Stimulated activated CD4-positive, alpha-beta T cell treated with anti-CD3 and anti-CD28 coated beads, Interleukin-4, amount 100 ng/mL, for 24 hours (primary cell): ENCODE data around the gene EVI5.
A peak's percentile ranks its signal among the peaks of the same experiment; 100 is the strongest.
"Not testable (repeated sequence)": the region's sequence is repeated elsewhere in the genome, so short reads cannot be mapped to it uniquely, and the experiment has no call there.

Experiments used
- DNase-seq: peaks from one replicate; pipeline ENCODE4 v3.0.0-alpha.2; 2020

The EVI5 gene

DNA sequence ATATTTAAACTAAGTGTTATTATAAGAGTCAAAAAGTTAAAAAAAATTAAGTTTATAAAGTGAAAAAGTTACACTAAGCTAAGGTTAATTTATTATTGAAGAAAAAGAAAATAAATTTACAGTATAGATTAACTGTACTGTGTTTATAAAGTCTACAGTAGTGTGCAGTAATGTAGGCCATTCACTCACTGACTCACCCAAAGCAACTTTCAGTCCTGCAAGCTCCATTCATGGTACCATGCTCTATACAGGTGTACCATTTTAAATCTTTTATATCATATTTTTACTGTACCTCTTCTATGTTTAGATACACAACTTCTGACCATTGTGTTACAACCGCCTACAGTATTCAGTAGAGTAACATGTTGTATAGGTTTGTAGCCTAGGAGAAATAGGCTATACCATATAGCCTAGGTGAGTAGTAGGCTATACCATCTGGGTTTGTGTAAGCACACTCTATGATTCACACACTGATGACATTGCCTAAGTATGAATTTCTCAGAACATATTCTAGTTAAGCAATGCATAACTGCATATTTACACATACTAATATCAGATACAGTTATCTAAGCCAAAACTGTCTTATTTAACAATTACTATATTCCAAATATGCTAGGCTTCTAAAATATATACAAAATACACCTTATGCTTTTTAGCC is 217.6 kb downstream of the EVI5 start:
- no peak for DNase-seq

DNA sequence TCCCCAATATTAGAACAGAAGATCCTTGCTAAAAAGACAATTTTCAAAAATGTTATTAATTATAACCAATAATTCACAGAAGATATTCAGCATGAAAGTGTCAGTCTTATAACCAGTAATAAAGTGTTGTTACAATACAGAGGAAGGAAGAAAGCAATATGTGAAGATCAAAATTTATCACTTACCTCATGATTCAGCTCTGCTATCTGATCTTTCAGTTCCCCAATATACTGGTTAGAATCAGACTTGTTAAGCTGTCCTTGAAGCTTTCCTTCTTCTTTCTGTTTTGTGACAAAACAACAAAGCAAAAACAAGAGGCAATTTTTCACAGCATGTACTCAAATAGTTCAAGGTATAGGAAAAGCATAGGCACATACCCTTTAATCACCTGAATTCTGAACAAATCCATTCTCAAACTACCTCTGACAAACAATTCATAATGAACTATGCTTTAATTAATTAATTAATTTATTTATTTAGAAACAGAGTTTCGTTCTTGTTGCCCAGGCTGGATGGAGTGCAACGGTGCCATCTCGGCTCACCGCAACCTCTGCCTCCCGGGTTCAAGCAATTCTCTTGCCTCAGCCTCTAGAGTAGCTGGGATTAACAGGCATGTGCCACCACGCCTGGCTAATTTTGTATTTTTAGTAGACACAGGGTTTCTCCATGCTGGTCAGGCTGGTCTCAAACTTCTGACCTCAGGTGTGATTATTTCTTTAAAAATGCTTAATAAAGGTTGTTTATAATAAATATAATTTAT is 221.3 kb downstream of the EVI5 start:
- DNase-seq: no peak

DNA sequence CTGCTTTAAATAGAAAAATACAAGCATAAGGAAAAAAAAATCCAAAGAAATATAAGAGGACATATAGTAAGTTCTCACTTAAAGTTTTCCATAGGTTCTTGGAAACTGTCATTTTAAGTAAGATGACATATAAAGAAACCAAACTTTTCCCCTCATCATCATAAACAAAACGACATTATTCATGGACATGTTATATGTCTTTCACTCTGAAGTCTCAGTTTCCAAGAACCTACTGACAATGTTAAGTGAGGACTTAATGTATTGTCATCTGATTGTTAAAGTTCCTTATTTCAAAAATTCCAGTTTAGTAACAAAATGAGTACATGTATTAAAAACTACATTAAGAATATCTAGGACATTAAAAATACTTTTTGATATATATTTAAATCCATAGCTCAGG is 228.6 kb downstream of the EVI5 start:
- DNase-seq: no peak

DNA sequence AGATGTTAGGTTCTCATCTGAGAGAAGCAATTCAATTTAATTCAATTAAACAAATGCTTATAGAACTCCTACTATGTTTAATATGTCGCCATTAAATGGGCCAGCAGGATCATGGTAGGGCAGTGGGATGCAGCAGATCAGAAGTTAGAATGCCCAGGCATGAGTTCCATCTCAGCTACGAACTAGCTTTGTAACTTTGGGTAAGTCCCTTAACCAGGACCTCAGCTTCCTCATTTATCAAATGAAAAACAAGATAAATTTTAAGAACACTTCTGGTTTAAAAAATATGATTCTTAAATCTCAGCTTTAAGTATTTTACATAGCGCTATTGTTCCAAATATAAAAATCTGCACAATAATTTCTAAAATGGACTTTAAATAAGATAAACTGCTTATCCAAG is 230.7 kb downstream of the EVI5 start:
- no peak for DNase-seq

DNA sequence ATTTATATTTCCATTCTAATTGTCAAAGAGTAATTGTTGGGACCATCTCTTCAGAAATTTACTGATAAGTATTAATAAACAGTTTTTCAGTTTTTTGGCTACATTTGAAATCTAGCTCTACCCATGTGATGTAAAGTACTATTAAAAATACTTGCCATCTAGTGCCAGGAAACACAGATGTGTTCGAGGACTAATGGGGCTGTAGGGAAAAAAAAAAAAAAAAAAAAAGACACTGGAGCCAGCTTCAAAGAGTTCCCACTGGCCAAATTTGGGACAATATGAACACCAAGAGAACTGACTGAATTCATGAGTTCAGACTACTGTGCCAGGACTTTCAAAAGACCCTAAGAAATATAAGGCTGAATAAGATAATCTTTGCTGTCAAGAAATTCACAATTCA is 233.0 kb downstream of the EVI5 start:
- DNase-seq: no peak

DNA sequence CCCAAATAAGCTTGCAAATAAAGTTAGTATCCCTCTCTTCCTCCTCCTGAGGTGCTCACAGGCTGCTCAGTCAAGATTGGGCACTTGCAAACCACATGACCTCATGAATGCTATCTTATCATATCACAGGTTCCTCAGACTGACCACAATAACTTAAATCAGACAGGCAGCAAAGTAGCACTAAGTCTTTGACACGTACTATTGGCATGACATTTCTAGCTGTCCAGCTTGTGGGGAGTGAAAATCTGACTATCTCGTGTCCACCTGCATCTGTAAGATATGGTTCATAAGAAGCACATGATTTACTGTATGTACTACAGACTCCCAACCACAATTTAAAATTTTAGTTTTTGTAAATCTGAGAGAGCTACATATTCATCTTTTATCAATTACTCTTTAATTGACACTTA is 240.1 kb downstream of the EVI5 start:
- DNase-seq: no peak

DNA sequence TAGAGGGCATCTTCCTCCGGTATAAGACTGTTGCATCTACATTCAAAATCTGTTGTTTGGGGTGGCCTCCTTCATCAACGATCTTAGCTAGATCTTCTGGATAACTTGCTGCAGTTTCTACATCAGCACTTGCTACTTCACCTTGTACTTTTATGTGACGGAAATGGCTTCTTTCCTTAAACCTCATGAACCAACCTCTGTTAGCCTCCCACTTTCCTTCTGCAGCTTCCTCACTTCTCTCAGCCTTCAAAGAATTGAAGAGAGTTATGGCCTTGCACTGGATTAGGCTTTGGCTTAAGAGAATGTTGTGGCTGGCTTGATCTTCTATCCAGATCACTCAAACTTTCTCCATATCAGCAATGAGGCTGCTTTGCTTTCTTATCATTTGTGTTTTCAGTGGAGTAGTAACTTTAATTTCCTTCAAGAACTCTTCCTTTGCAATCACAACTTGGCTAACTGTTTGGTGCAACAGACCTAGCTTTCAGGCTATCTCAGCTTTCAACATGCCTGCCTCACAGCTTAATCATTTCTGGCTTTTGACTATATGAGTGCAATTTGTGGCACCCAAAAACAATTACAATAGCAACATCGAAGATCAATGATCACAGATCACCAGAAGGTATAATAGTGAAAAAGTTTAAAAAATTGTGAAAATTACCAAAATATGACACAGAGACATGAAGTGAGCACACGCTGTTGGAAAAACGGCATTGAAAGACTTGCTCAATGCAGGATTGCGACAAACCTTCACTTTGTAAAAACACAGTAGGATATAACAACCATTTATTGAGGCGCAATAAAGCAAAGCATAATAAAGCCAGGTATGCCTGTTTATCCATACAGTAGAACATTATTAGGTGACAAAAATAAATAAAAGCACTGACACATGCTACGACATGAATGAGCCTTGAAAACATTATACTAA is 241.5 kb downstream of the EVI5 start:
- DNase-seq: no peak

DNA sequence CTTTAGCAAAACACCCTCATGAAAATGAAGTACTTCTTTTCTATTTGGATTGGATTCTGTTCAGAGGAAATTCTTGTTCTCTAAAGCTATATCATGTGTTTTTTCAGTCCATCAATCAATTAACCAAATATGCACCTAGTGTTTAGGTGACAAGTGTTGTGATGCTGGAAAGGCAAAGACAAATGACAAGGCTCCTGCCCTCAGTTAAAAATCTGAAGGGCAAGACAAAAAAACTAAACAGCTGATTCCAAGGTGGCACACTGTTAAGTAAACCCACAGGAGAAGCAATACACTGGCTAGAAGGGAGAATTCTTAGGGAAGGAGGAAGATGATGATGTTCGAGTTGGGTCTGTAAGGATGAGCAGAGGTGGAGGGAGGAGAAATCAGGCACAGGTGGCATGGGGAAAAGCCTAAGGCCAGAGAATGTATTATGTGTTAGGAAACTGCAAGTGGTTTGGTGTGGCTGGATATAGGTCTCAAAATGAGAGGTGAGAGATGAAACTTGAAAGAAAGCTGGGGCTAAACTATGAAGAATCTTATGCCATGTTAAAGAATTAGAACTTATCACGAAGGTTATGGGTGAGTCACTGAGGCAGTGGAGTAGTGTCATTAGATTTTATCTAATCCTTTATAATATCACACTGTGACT is 246.4 kb downstream of the EVI5 start:
- DNase-seq: peak; percentile 56

DNA sequence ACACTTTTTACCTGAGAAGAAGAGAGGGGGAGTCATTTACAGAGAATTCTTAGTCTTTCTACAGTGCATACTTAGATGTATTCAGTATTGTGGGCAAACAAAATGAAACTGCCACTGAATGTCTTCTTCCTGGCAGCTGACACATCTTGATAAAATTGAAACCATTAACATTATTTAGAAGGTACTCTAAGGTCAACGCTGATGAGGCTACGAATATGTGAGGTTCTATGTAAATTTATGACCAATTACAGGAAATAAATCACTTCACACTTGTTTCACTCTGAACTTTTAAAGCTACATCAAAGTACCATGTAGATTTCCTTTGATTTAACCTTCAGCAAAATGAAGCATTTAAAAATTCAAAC is 246.9 kb downstream of the EVI5 start:
- DNase-seq: peak; percentile 39

DNA sequence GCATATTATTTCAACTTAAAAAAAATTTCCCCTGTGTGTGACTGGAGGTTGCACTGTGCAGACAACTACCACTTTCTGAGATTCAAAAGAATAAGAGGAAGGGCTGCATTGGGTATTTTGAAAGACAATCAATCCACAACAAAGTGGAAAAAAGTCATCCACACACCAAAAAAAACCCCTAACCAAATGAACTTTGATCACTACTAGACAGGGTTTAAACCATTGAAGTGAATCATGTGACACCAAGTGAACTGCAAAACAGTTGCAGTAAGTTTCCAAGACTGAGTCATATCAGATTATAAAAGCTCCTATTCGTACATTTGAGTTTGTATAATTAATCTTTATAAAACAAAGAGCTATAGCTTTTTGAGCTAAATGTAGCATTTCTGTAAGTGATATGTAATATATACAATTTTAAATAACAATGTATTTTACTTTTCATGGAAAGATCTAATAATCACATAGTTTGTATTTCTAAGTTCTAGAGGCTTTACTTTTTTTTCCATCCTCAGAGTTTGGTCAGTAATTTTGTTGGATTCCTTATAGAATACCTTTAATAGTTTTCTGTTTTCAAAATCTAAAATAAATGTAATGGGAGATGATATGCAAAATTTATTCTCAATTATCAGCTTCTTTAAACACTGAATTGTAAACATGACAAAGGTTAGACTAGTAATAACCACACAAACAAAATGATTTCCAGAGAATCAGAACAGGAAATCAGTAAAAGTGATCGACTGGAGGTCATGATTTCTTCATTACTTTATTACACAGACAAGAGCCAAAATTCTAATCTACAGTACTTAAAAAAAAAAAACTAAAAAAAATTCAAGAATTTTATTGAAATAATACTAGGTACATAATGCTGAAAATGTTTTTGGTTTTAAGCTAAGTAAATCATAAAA is 247.7 kb downstream of the EVI5 start:
- DNase-seq: peak; percentile 41

DNA sequence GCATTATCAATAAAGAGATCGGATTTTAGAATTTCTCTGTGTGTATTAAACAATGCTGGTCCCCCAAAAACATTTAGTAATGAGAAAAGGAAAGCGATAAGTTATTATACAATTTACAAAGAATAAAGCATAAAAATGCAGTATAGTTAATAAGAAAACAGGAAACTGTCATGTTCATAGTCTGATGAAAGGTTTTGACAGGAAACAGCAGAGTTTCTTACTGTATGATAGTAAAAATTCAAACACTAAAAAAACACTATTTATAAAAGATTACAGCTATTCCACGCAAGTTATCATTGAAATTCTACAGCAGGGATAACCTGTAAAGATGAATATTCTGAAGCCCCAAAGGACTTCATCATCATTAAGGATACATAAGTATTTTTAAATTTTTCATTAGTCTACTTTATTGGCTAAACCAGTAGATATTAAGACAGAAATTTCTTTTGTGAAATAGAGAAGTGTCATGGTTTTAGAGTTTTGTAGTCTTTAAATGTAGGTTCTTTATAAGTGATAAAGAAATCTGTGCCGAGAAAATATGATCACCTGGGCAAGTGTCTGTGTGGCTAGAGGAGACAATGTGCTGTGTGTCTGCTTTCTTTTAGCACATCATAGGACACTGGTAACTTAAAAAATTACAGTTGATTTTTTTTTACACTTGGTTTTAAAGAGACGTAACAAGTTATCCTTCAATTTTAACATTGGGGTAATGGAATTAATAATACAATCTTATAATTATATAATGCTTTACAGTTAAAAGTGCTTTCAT is 248.5 kb downstream of the EVI5 start:
- DNase-seq: no peak

DNA sequence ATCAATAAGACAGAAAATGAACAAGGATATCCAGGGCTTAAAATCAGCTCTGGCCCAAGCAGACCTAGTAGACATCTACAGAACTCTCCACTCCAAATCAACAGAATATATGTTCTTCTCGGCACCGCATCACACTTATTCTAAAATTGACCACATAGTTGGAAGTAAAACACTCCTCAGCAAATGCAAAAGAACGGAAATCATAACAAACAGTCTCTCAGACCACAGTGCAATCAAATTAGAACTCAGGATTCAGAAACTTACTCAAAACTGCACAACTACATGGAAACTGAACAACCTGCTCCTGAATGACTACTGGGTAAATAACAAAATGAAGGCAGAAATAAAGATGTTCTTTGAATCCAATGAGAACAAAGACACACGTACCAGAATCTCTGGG is 252.5 kb downstream of the EVI5 start:
- not testable (repeated sequence) for DNase-seq

DNA sequence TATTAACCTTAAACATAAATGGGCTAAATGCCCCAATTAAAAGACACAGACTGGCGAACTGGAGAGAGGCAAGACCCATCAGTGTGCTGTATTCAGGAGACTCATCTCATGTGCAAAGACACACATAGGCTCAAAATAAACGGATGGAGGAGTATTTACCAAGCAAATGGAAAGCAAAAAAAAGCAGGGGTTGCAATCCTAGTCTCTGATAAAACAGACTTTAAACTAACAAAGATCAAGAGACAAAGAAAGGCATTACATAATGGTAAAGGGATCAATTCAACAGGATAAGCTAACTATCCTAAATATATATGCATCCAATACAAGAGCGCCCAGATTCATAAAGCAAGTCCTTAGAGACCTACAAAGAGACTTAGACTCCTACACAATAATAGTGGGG is 253.0 kb downstream of the EVI5 start:
- not testable (repeated sequence) for DNase-seq

DNA sequence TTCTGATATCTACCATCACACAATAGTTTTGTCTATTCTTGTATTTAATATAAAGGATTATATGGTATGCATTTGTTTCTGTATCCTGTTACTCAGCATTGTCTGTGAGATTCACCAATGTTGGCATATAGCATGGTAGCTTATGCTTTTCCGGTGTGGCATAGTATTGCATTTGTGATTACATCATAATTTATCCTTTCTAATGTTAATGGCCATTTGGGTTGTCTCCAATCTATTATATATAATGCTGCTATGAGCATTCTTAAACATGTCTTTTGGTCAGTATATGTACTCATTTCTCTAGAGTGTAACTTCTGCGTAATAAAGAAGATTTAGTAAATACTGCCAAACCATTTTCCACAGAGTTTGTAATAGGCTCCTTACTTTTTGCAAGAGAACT is 257.2 kb downstream of the EVI5 start:
- no peak for DNase-seq

DNA sequence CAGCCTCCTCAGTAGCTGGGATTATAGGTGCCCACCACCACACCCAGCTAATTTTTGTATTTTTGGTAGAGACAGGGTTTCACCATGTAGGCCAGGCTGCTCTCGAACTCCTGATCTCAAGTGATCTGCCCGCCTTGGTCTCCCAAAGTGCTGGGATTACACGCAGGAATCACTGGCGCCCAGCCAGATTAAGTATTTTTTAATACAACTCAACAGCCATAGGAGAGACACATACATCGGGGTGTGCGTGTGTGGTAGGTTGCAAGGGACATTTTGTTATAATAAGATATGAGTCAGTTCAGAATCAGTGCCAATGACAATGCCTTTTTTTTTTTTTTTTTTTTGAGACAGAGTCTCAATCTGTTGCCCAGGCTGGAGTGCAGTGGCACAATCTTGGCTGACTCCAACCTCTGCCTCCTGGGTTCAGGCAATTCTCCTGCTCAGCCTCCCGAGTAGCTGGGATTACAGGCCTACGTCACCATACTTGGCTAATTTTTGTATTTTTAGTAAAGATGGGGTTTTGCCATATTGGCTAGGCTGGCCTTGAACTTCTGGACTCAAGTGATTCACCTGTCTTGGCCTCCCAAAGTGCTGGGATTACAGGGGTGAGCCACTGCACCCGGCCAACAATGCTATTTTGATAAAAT is 259.8 kb downstream of the EVI5 start:
- DNase-seq: not testable (repeated sequence)

DNA sequence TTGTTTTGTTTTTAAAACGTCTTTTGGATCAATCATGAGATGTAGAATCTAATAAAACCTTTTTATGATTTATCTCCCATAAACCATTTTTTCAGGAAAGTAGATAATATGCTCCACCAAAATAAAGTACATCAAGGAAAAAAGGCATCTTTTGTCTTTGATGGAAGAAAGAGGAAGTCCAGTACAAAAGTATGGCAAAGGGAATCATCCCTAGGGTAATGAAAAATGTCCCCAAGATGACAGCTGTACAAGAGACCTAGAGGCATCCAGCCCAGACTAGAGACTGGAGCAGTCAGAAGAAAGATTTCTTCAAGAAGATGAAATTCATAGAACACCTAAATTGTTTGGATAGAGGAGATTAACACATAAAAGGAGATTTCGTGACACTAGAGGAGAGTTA is 265.9 kb downstream of the EVI5 start:
- DNase-seq: no peak

DNA sequence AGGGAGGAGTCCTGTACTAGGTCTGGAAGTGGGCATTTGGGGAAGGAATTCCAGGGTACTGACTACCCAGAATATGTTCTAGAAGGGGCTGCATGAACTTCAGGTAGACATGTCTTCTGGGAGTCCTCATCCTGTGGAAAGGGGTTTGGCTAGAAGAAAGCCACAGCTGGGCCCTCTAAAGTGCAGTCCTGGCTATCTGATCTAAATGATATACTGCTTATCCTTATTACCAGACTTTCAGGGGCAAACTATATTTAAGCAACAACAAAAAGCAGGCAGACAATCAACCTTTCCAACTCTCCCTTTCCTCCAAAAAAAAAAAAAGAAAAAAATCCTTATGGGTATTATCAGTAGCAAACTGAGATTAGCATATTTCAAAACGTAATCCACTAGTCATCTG is 268.3 kb downstream of the EVI5 start:
- no peak for DNase-seq

DNA sequence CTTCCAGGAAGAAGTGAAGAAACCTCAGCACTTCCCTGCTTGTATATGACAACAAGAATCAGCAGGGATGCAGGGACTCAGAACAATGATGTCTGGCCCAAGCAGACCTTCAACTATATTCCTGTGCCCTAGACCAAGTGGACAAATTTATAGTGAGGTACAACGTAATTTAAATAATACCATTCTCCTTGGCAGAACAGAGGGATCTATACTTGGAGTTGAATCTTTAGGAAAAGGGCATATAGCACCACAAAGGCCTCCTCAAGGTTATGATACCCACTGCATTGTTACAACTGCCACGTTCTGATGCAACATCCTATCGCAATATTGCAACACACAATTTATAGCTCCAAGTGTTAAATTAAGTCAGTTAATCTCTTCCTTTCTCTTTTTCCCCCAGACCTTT is 269.1 kb downstream of the EVI5 start:
- no peak for DNase-seq

DNA sequence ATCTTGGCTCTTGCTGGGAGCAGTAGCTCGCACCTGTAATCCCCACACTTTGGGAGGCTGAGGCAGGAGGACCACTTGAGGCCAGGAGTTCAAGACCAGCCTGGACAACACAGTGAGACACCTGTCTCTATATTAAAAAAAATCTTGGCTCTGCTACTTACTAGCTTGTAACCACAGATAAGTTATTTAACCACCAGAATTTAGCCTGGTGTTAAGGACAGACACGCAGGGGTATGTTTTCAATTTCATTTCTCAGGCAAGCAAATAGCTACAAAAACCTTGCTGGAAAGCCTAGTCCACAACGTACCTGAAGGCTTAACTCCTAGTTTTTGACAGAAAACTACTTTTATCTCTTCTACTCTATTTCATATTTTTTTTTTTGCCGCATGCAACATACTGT is 273.4 kb downstream of the EVI5 start:
- DNase-seq: no peak

DNA sequence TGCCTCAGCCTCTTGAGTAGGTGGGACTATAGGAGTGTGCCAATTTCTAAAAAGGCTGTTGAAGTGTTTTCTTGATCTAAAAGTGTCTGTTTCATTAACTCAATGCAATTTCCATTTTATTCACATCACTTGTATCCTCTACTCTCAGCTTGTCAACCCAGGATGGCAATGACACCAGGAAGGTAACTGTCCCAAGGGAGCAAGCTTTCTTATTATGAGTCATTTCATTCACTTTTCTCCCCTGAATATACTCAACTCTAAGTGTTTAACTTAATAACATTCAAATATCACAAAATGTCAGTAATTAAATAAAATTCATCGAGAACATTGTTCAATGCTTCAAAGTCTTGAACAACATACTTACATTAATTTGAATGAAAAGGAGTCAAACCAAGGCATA is 275.3 kb downstream of the EVI5 start:
- no peak for DNase-seq
